GM18526 (cell line): ENCODE data around the gene RDH16.

ENCODE experiments used
- POLR2A ChIP-seq: IDR thresholded peaks from 3 replicates; pipeline ENCODE4 v1.6.1; 2011; ENCODE audit not compliant: insufficient read length; ENCODE audit errors: extremely low read depth

RDH16 gene, protein sequence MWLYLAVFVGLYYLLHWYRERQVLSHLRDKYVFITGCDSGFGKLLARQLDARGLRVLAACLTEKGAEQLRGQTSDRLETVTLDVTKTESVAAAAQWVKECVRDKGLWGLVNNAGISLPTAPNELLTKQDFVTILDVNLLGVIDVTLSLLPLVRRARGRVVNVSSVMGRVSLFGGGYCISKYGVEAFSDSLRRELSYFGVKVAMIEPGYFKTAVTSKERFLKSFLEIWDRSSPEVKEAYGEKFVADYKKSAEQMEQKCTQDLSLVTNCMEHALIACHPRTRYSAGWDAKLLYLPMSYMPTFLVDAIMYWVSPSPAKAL

DNA sequence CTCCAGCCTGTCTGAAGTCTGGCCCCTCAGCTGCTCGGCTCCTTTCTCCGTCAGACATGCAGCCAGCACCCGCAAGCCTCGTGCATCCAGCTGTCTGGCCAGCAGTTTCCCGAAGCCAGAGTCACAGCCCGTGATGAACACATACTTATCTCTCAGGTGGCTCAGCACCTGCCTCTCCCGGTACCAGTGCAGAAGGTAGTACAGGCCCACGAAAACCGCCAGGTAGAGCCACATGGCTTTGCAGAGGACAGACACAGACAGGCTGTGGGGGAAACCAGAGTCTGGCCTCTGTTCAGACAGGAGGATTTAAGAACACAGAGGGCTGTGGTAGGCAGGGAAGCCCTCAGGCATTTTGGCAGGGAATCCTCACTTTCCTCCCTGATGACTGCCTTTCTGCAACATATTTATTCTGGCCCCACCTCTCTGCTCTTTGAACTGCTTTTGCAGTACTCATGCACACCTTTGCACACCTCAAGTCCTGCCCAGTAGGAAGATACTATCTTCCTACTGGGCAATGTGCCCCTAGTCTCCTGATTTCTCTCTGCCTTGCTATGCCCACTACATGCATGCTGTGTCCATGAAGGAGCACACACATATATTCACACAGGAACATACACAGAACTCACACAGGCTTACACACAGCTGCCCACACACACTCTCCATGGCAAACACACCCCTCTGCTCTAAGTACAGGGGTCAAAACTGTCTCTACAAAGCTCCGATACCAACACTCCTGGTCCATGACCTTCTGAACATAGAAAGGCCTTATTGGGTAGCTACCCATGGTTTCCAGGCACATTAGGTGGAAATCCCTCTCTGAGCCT is at the start of gene RDH16:
TSS of gene RDH16 (minus strand) at position 380 of the 824 bp plus-strand sequence. CDS start at position 234, 146 bp downstream.
- TF ChIP-seq POLR2A: no peak

- TF ChIP-seq POLR2A: no peak
These were observed 49.5 kb upstream of the RDH16 start for GRCh38 chr12:57006809-57007475.

DNA sequence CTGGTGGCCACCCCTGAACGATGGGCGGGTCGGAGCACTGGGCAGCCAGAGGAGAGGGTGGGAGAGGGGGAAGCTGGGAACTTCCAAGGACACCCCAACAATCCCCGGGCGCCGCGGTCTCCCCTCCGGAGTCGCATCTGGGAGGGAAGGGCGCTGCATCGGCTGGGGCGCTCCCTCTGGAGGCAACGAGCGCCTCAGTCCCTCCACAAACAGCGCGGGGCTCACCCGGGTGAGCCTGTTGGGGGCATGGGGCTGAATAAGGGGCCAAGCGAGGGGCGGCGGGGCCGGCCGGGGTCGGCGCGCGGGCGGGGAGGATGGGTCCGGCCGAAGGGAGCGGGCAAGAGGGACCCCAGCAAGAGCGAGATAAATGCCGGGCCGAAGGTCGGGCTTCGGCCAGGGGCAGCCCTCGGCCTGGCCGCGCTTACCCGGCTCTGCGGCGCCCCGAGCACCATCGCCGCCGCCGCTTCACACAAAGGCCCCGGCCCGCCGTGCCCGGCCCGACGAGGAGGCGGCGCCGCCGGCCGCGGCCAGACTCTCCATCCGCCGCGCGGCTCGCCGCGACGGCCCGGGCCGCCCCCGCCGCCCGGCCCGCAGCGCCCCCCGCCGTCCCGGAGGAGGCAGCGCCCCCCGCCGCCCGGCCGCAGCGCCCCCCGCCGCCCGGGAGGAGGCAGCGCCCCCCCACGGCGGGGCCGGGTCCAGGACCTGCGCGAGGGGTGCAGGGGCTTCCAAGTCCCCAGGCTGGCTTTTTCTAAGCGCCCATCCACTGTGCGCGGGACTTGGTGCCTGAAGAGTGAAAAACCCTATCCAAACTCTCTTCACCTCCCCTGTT is 48.8 kb upstream of the RDH16 start, which contains the start of gene ZBTB39:
TSS of gene ZBTB39 (minus strand) at position 567 of the 829 bp plus-strand sequence. CDS start 1,629 bp downstream, outside the sequence.
- peak; percentile 65 for TF ChIP-seq POLR2A

GRCh38 chr12:57004651-57005050 is 47.2 kb upstream of the RDH16 start:
- TF ChIP-seq POLR2A: no peak

DNA sequence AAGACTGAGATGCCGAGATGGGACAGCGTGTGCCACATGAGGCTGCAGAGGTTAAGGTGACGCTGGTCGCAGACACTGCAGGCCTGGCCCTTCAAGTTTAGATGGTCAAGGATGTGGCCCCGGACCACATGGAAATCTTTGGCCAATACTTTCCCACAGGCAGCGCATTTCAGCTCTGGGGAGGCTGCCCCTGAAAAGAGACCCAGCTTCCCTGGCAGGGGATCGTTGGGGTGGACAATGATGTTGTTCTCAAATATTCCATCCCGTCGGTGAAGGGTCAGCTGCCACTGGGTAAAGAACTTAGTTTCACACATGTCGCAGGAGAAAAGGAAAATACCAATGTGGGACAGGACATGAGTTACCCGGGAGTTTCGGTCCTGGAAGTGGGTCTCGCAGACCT is 46.0 kb upstream of the RDH16 start:
- no peak for TF ChIP-seq POLR2A

- TF ChIP-seq POLR2A: no peak
These were observed 44.1 kb upstream of the RDH16 start for GRCh38 chr12:57001448-57001906.

- TF ChIP-seq POLR2A: no peak
These were observed 43.0 kb upstream of the RDH16 start for GRCh38 chr12:57000393-57000792.

- TF ChIP-seq POLR2A: no peak
These were observed 42.0 kb upstream of the RDH16 start for GRCh38 chr12:56999456-56999855.

GRCh38 chr12:56998981-56999380 is 41.6 kb upstream of the RDH16 start:
- TF ChIP-seq POLR2A: no peak

DNA sequence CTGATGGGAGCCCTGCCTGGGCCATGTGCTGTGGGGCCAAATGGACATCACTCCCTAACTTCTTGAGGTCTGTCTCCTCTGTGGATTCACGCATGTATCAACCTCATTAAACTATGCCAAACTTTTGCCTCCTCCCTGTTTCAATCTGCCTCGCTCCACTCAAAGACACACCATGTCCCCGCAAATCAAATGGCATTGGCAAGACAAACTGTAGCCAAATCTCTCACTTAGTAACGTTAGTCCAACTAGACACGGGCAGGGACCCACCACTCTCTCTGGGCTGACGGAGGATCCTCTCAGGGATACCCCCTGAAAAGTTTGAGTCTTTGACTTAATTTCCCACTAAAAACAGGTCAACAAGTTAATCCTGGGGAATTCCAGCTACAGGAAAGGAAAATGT is 40.9 kb upstream of the RDH16 start:
- TF ChIP-seq POLR2A: no peak

DNA sequence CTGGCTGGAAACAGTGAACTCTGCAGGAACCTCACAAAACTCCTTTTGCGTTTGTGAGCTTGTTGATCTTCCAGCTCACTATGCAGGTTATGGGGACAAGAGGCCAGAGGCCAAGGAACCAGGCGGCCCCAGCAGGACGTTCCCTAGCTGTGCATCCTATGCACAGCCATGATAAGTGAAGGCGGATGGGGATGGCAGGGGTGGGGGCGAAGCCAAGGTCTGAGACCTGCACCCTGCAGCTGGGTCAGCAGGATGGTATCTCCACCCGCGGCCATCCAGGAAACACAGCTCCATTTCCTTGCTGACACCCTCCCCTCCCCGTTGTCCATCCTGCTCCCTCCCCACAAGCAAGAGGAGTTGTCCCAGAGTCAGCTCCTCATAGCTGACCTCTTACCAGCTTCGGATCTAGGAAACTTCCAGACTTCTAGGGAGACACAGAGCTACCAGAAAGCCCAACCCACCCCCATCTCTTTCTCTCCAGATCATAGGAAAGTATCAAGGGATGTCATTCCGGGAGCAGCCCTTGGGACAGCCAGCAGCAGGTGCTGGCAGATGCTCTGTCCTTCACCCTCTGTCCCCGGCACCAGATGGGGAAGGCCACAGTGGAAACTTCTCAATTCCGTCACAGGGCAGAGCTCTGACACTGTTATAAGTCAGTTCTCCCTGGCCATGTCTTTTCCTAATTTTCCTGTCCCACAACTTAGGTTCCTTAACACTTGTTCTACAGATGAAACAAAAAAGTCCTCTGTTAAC is 39.6 kb upstream of the RDH16 start:
- no peak for TF ChIP-seq POLR2A

- TF ChIP-seq POLR2A: no peak
These were observed 38.6 kb upstream of the RDH16 start for GRCh38 chr12:56995930-56996496.

GRCh38 chr12:56995201-56995929 is 38.0 kb upstream of the RDH16 start:
- no peak for TF ChIP-seq POLR2A
